ENCODE results near the gene AP3S2.

AP3S2 gene

DNA sequence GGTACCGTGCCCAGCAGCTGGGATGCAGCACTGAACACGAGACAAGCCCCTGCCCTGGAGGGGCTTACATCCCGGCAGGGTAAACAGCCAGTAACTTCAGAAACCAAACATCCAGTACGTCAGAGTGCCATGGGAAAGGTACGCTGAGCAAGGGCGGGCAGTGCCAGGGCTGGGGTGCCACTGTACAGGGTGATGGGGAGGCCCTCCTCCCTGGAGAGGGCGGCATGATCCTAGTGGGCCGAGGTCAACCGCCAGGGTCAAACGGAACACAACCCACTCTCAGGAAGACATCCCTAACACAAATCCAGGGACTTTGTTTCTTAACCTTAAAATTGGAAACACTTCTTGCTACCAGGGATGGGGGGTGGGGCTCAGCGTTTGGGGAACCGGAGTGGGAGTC is 63.2 kb downstream of the AP3S2 start:
- DNase-seq: no peak

DNA sequence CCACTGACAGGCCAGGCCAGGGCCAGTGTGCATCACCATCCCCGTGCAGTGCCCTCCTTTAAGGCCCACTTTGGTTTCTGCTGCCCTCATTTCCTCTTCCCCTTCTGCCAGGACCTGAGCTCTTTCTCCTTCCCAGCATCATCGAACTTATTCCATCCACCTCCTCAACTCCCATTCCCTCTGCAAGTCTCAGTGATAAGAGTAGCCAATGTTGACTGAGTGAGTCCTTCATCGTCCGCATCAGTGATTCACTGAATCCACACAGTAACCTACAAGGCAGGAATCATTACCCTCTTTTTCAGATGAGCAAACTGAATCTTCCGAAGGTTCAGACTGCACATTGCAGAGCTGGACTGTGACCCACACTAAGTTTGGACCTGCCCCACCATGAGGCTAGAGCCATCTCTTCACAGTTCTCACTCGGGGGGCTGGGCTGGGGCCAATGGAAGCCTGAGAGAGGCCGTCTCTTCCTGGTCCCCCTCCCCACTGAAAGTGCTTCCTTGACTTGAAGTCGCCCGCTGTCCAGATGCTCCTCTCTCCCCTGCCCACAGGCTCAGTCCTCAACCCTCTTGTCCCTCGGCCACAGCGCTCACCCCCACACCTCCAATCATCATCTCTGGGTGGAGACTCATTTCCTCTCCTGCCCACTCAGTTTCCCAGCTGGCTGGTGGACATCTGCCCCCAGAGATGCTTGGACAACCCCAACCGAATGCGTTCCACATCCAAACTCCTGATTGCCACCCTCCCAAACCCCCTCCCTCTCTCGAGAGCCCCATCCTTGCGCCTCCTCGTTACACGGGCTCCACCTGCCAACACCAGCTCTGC is 64.0 kb downstream of the AP3S2 start:
- DNase-seq: no peak

GRCh38 chr15:89829161-89829560 is 64.6 kb downstream of the AP3S2 start:
- no peak for DNase-seq

DNA sequence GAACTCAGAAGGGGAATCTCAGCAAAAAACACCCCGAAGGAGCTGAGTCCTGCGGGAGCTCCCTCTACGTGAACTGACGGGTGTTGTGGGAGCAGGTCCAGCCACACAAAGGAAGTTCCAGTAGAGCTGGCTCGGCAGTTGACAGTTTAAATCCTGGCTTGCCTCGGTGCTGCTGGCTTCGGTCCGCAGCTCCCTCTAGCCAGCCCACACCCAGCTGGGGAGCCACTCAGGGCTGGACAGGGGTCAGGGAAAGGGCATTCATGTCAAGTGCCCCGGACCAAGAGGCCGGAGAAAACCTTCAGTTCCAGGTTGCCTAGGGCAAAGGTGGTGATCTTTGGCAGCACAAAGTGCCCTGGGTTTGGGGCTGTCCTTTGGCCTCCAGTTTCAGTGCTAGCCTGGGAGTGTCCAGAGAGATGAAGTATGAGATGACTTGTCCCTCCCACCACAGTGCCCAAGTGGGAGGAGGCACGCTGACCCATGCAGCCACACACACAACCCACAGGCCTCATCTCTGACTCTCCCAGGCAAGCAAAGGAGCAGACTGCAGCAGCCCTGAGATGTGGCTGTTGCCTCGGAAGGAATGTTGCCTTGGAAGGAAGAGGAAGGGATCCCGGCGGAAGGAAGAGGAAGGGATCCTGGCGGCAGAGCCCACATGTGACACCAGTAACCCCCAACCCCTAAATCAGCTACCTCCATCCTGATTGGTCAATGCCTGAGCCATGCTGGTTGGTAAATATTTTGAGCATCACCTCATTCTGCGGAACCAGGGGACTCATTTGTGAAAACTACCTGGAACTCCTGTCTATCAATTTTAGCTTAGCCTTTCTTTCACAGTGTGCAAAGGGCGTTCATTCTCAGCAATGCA is 65.3 kb downstream of the AP3S2 start:
- no peak for DNase-seq

DNA sequence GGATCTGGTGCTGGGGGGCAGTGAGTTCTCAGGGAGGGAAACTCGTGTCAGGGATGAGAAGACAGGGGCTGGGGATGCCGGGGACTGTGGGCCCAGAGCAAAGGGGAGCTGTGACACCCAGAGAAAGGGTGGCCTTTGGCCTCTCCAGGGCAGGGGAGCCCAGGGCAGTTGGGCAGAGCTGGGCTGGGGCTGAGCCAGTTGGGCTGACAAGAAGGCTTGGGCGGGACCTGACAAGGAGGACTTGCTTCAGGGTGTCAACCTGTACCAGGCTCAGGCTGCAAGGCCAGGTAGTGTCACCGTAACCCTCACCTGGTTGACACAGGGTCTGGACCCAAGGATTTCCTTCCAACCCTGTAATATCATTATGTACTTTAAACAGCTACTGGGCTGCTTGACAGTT is 66.0 kb downstream of the AP3S2 start:
- no peak for DNase-seq

- no peak for DNase-seq
These were observed 66.8 kb downstream of the AP3S2 start for GRCh38 chr15:89826671-89827655.

GRCh38 chr15:89825271-89825940 is 68.4 kb downstream of the AP3S2 start:
- no peak for DNase-seq

DNA sequence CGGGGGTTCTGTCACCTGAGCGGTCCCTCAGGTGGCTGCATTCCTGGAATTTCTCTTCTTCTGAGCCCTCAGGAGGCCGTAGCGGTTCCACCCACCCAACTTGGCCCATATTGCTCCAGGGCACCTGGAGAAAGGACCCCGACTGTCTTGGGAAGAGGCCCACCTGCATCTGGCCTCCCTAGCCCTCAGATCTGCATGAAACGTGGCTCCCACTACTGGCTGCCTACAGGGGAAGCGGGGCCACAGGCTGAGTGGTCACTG is 69.3 kb downstream of the AP3S2 start:
- no peak for DNase-seq

GRCh38 chr15:89823836-89824606 is 69.8 kb downstream of the AP3S2 start:
- DNase-seq: no peak

GRCh38 chr15:89822951-89823711 is 70.7 kb downstream of the AP3S2 start:
- no peak for DNase-seq

DNA sequence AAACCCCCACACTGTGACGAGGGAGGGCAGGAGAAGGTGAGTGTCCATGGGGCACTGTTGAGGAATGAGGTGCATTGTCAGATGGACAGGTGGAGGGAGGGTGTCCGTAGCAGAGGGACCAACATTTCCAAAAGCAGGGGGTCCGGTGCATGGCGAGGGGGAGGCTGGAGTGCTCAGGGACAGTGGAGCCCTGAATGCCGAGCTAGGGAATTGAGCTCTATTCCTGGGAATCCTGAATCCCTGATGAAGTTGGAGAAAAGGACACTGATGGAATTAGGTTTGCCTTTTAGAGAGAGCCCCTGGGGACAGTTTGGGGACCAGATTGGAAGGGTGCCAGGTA is 71.2 kb downstream of the AP3S2 start:
- no peak for DNase-seq

- no peak for DNase-seq
These were observed 71.8 kb downstream of the AP3S2 start for GRCh38 chr15:89822026-89822425.

DNA sequence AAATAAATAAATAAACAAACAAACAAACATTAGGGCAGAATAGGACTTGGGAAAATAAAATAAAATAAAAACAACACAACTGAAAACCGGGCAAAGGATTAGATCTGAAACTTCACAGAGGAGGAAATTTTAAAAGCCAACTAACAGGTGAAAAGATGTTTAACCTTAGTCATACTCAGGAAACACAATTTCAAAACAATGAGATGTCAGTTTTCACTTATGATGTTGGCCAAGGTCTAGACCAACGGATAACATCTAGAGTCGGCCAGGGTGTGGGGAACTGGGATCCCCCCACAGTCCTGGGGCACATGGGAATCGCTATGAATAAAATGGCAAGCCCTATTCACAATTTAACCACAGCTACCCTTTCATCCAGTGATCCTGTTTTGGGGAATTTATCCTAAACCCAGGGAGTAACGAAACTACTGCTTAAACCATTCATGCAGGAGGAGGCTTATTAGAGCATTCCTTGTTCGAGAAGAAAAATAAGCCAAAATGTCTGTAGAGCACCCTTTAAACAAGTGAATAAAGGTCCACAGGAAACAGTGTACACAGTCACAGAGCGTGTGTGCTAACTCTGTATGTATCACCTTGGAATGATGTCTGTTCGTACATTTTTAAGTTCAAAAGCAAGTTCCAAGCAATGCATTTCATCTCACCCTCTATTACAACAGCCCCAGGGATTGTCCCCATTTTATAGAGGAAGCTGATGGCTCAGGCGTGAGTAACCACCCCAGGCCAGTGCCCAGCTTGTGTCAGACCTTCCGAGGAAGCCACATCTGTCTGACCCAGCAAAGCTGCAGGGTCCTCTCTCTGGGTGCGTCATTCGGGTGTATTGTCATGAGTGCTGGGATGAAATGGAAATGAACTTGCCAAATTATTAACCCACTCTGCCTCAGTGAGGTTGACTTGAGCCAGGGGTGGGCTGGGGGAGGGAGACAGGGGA is 72.9 kb downstream of the AP3S2 start:
- DNase-seq: no peak

- no peak for DNase-seq
These were observed 75.5 kb downstream of the AP3S2 start for GRCh38 chr15:89818287-89818686.

GRCh38 chr15:89817701-89818280 is 76.0 kb downstream of the AP3S2 start:
- no peak for DNase-seq

GRCh38 chr15:89815769-89816168 is 78.0 kb downstream of the AP3S2 start:
- DNase-seq: no peak

DNA sequence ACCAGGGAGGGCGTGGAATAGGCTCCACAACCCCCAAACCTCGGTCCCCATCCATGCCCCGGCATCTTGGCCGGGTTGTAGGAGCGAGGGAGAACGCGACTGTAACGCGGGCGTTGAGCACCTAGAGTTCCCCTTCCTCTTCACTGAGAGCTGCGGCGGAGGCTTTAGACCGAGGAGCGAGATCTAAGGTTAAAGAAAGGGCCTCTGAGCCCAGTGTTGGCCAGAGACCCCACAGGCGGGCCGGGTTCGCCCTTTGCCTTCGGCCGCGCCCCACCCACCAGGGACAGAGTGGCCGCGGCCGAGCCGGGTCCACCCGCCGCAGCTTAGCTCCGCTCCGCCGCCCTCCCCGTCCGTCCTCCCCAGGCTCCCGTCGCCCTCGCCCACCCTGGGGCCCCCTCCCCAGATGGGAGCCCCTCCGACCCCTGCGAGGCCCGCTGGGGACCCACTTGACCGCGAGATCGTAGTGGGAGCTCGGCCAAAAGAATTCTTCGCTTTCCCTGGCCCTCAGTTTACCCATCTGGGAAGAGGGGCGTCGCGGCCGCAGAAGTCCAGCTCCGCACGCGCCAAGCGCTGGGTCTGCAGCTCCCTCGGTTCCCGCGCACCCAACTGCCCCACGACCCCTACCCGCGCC is 79.6 kb downstream of the AP3S2 start:
- no peak for DNase-seq

GRCh38 chr15:89813381-89814111 is 80.2 kb downstream of the AP3S2 start:
- DNase-seq: no peak
